OCI-LY7 (cell line): ENCODE measurements around the gene C1orf74. TPM values are rescaled to one million over a fixed set of nuclear protein-coding genes. Genes with fewer than 3 reads are reported as not detected.

Experiments
- BruUV-seq: library from RNA; stranded (reverse); fragments of 400-500 nt; replicated peaks from 2 replicates; lab custom pipeline; 2021; lab: Mats Ljungman, UMichigan
- CTCF ChIA-PET: fragments of 300-600 bp; sonication (Branson Sonifier 250); formaldehyde crosslinking; loops from one replicate; lab custom pipeline; 2022; ENCODE audit warnings: antibody characterized with exemption; ENCODE audit not compliant: unreplicated experiment; lab: Charles Lee
- POLR2A ChIA-PET: fragments of 300-600 bp; sonication (Branson Sonifier 250); formaldehyde crosslinking; loops from one replicate; lab custom pipeline; 2022; ENCODE audit warnings: antibody characterized with exemption; lab: Charles Lee
- DNase-seq: peaks from one replicate; pipeline ENCODE4 v3.0.0-alpha.2; 2015; ENCODE audit warnings: low spot score
- H2AFZ ChIP-seq: fragments of 200-600 bp; sonication (generic), shearing (Covaris generic); 2 replicates; pipeline ENCODE4 v1.6.1; 2014; ENCODE audit warnings: mild to moderate bottlenecking, antibody characterized with exemption, low read length, moderate library complexity
- H3K27ac ChIP-seq: fragments of 200-600 bp; sonication (generic); 2 replicates; pipeline ENCODE4 v1.5.1; 2014; ENCODE audit warnings: mixed run types, low read depth, mild to moderate bottlenecking, moderate library complexity, low read length, inconsistent platforms; ENCODE audit not compliant: poor library complexity, severe bottlenecking
- H3K36me3 ChIP-seq: fragments of 200-600 bp; sonication (generic); 2 replicates; pipeline ENCODE4 v1.6.1; 2014; ENCODE audit warnings: mild to moderate bottlenecking, antibody characterized with exemption, low read length, moderate library complexity, mixed read lengths; ENCODE audit not compliant: insufficient read depth
- H3K4me1 ChIP-seq: fragments of 200-600 bp; sonication (generic); 2 replicates; pipeline ENCODE4 v1.5.1; 2014; ENCODE audit warnings: mild to moderate bottlenecking, low read length; ENCODE audit not compliant: insufficient read depth, poor library complexity, severe bottlenecking
- H3K4me2 ChIP-seq: fragments of 200-600 bp; sonication (generic); 2 replicates; pipeline ENCODE4 v1.6.1; 2014; ENCODE audit warnings: mild to moderate bottlenecking, low read length
- H3K4me3 ChIP-seq: fragments of 200-600 bp; sonication (generic); 2 replicates; pipeline ENCODE4 v1.5.1; 2014; ENCODE audit warnings: mild to moderate bottlenecking, low read depth, low read length; ENCODE audit not compliant: poor library complexity, severe bottlenecking
- H3K79me2 ChIP-seq: fragments of 200-600 bp; sonication (generic); 2 replicates; pipeline ENCODE4 v1.6.1; 2016; ENCODE audit warnings: low read depth, mild to moderate bottlenecking, low read length, moderate library complexity, mixed read lengths; ENCODE audit not compliant: insufficient read depth
- H3K9me2 ChIP-seq: fragments of 200-600 bp; sonication (generic); 2 replicates; pipeline ENCODE4 v1.6.1; 2016; ENCODE audit warnings: mild to moderate bottlenecking, low read length, mixed read lengths; ENCODE audit not compliant: insufficient read depth
- H3K9me3 ChIP-seq: fragments of 200-600 bp; sonication (generic); 2 replicates; pipeline ENCODE4 v1.6.1; 2014; ENCODE audit warnings: mild to moderate bottlenecking, mixed run types, low read length, mixed read lengths
- H4K20me1 ChIP-seq: fragments of 200-600 bp; sonication (generic); 2 replicates; pipeline ENCODE4 v1.6.1; 2014; ENCODE audit warnings: mild to moderate bottlenecking, antibody characterized with exemption, low read length, moderate library complexity, mixed read lengths; ENCODE audit not compliant: insufficient read depth
- CTCF ChIP-seq: fragments of 200-600 bp; sonication (generic); conservative IDR thresholded peaks from 2 replicates; pipeline ENCODE4 v1.5.1; 2014; ENCODE audit warnings: mild to moderate bottlenecking, antibody characterized with exemption, low read length, moderate library complexity, mixed read lengths
- EZH2phosphoT487 ChIP-seq: fragments of 200-600 bp; sonication (generic); IDR thresholded peaks from 2 replicates; pipeline ENCODE4 v1.6.1; 2018; ENCODE audit warnings: low read depth, borderline replicate concordance, mild to moderate bottlenecking, mixed run types, antibody characterized with exemption, low read length, moderate library complexity, mixed read lengths
- intact Hi-C: fragments of 100-400 bp; cut with micrococcal nuclease; formaldehyde crosslinking; loops from one replicate; pipeline ENCODE4 v1.10.0; 2022; ENCODE audit not compliant: unreplicated experiment
- total RNA-seq, 2 experiments: library from RNA; depleted of rRNA in 1 of 2; stranded (reverse); fragments of >200 nt in 1 of 2; shearing (Covaris generic) in 1 of 2; gene quantifications; 2 replicates each; pipeline ENCODE4 v1.2.3, GENCODE V29; 2014 to 2022

Gene C1orf74
- total RNA-seq, 2 experiments from 2014 or later, result 4.2 to 4.4 TPM

GRCh38 chr1:209738270-209738669, 46.1 kb downstream of the C1orf74 start:
- TF ChIP-seq CTCF (no peak), EZH2phosphoT487 (no peak)
- intact Hi-C loops, result no loop called here
- H4K20me1 ChIP-seq, result no peaks in the 10 kb centered on the region
- no TSS peak for BruUV-seq
- no peak overlapping the region for H3K27ac ChIP-seq
- CTCF ChIA-PET, result no interaction called here
- peaks cover 6% of the 10 kb centered on the region for H3K4me1 ChIP-seq
- no peak for DNase-seq
- no peaks in the 10 kb centered on the region for H3K9me2 ChIP-seq
- no peaks in the 10 kb centered on the region for H3K9me3 ChIP-seq
- no peak overlapping the region for H3K4me3 ChIP-seq
- no peak overlapping the region for H3K4me2 ChIP-seq
- H3K36me3 ChIP-seq, result no peaks in the 10 kb centered on the region
- no peak overlapping the region for H2AFZ ChIP-seq
- no peaks in the 10 kb centered on the region for H3K79me2 ChIP-seq
- POLR2A ChIA-PET, result no interaction called here

GRCh38 chr1:209737118-209737505, 47.2 kb downstream of the C1orf74 start:
- ChIA-PET CTCF (no interaction called here), POLR2A (no interaction called here)
- H3K4me3 ChIP-seq, result no peak overlapping the region
- no peak overlapping the region for H2AFZ ChIP-seq
- no peaks in the 10 kb centered on the region for H3K36me3 ChIP-seq
- no peaks in the 10 kb centered on the region for H4K20me1 ChIP-seq
- no peaks in the 10 kb centered on the region for H3K4me1 ChIP-seq
- no peaks in the 10 kb centered on the region for H3K9me3 ChIP-seq
- no peak for DNase-seq
- no peak overlapping the region for H3K4me2 ChIP-seq
- intact Hi-C loops, result no loop called here
- TF ChIP-seq CTCF (no peak), EZH2phosphoT487 (no peak)
- no peaks in the 10 kb centered on the region for H3K79me2 ChIP-seq
- H3K27ac ChIP-seq, result no peak overlapping the region
- BruUV-seq, result no TSS peak
- no peaks in the 10 kb centered on the region for H3K9me2 ChIP-seq

GRCh38 chr1:209736490-209737117, 47.8 kb downstream of the C1orf74 start:
- Histone ChIP-seq H3K4me1 (no peaks in the 10 kb centered on the region), H3K4me3 (no peak overlapping the region), H3K9me3 (no peaks in the 10 kb centered on the region), H3K36me3 (no peaks in the 10 kb centered on the region), H3K4me2 (no peak overlapping the region), H4K20me1 (no peaks in the 10 kb centered on the region), H3K9me2 (no peaks in the 10 kb centered on the region), H3K79me2 (no peaks in the 10 kb centered on the region), H3K27ac (no peak overlapping the region), H2AFZ (no peak overlapping the region)
- intact Hi-C loops, result no loop called here
- ChIA-PET CTCF (interaction anchor here (1.5 kb wide), 1 partner anchor 13 kb away, joined by 4 read pairs; no protein-coding TSS in a partner anchor), POLR2A (no interaction called here)
- no peak for TF ChIP-seq EZH2phosphoT487
- no peak for TF ChIP-seq CTCF
- DNase-seq, result no peak
- BruUV-seq, result no TSS peak
